ENCODE data around the gene SF3B6. TPM values are rescaled to one million over a fixed set of nuclear protein-coding genes. Genes with fewer than 3 reads are reported as not detected.
"Not testable (repeated sequence)": the region's sequence is repeated elsewhere in the genome, so short reads cannot be mapped to it uniquely, and the experiment has no call there.

The SF3B6 gene
- total RNA-seq, 4 donors from 2014 or later = 86.1 to 157 (median 110) TPM

- H3K4me1 ChIP-seq = peaks cover 8 to 18% of the 10 kb centered on the region in 2 donors
- H3K4me3 ChIP-seq (replicated peaks in 1 of 3) = peak overlapping the region in 1 of 3 donors; percentile 4
- H3K27me3 ChIP-seq = no peaks in the 10 kb centered on the region
- H3K9me3 ChIP-seq = no peaks in the 10 kb centered on the region
- intact Hi-C loops (cut with DNase I) = no loop called here
- TF ChIP-seq CTCF (IDR thresholded peaks at IDR 0.05) = no peak
- TF ChIP-seq POLR2A (IDR thresholded peaks at IDR 0.05) = no peak
- H3K36me3 ChIP-seq = no peaks in the 10 kb centered on the region
- no peak for DNase-seq
- no peak overlapping the region for H3K27ac ChIP-seq
- WGBS, 2 donors = 49 to 56% methylated on average over 8 of the region's 8 CpGs
Observed at GRCh38 chr2:24047703-24048033, 28.5 kb downstream of the SF3B6 start.

- peak within 1 kb of the TSS in 1 of 3 donors; percentile 42 for H3K27ac ChIP-seq
- peaks cover 8 to 18% of the 10 kb centered on the region in 2 donors for H3K4me1 ChIP-seq
- H3K9me3 ChIP-seq = no peaks in the 10 kb centered on the region
- H3K36me3 ChIP-seq = no peaks in the 10 kb centered on the region
- no peaks in the 10 kb centered on the region for H3K27me3 ChIP-seq
- peak; percentile 96 to 97 for DNase-seq
- 0 to 1% methylated on average over 35 to 37 of the region's 38 CpGs for WGBS, 2 donors
- intact Hi-C loops (cut with DNase I) = no loop called here
- peak in 1 of 2 donors; percentile 83 for TF ChIP-seq POLR2A (IDR thresholded peaks at IDR 0.05)
- TF ChIP-seq CTCF (IDR thresholded peaks at IDR 0.05) = no peak
- peak within 1 kb of the TSS; percentile 19 to 52 (median 33) for H3K4me3 ChIP-seq (replicated peaks in 1 of 3)
Observed at GRCh38 chr2:24046930-24047702, 29.0 kb downstream of the SF3B6 start, which contains the start of gene WDCP. Gene WDCP (minus strand): TSS chr2:24047391. CDS start chr2:24039494, 7,897 bp downstream.

GRCh38 chr2:24046599-24046929 lies 29.6 kb downstream of the SF3B6 start:
- no peak for DNase-seq
- no peaks in the 10 kb centered on the region for H3K27me3 ChIP-seq
- TF ChIP-seq POLR2A (IDR thresholded peaks at IDR 0.05) = no peak
- no peak for TF ChIP-seq CTCF (IDR thresholded peaks at IDR 0.05)
- peak overlapping the region in 2 of 3 donors; percentile 19 to 52 for H3K4me3 ChIP-seq (replicated peaks in 1 of 3)
- no peak overlapping the region for H3K27ac ChIP-seq
- intact Hi-C loops (cut with DNase I) = no loop called here
- peaks cover 8 to 18% of the 10 kb centered on the region in 2 donors for H3K4me1 ChIP-seq
- no peaks in the 10 kb centered on the region for H3K36me3 ChIP-seq
- no peaks in the 10 kb centered on the region for H3K9me3 ChIP-seq
- 5 to 9% methylated on average over 2 of the region's 2 CpGs for WGBS, 2 donors

- intact Hi-C loops (cut with DNase I) = no loop called here
- peak overlapping the region in 1 of 3 donors; percentile 52 for H3K4me3 ChIP-seq (replicated peaks in 1 of 3)
- TF ChIP-seq POLR2A (IDR thresholded peaks at IDR 0.05) = no peak
- TF ChIP-seq CTCF (IDR thresholded peaks at IDR 0.05) = no peak
Observed at GRCh38 chr2:24045511-24046508, 30.3 kb downstream of the SF3B6 start.

GRCh38 chr2:24043133-24043532 lies 33.0 kb downstream of the SF3B6 start:
- H3K4me1 ChIP-seq; H3K4me3 ChIP-seq (replicated peaks in 1 of 3); intact Hi-C loops (cut with DNase I); H3K9me3 ChIP-seq; H3K27me3 ChIP-seq; DNase-seq; H3K27ac ChIP-seq: not testable (repeated sequence)
- peaks cover 8 to 12% of the 10 kb centered on the region in 2 donors for H3K36me3 ChIP-seq
- WGBS, 2 donors = 96 to 97% methylated on average over 6 of the region's 6 CpGs

More at GRCh38 chr2:24045511-24046508, 30.3 kb downstream of the SF3B6 start:
- peaks cover 8 to 18% of the 10 kb centered on the region in 2 donors for H3K4me1 ChIP-seq
- H3K36me3 ChIP-seq = no peaks in the 10 kb centered on the region
- 85 to 87% methylated on average over 11 of the region's 11 CpGs for WGBS, 2 donors
- no peaks in the 10 kb centered on the region for H3K9me3 ChIP-seq
- no peak for DNase-seq
- H3K27ac ChIP-seq = no peak overlapping the region
- no peaks in the 10 kb centered on the region for H3K27me3 ChIP-seq

Measured in thyroid gland (tissue), 4 donors.